Prostate gland (tissue), 2 donors: ENCODE results near the gene SH3BGR.

Experiments used
- CTCF ChIP-seq, 4 experiments: fragments of 200-600 bp in 2 of 4; fragments of 450-650 bp in 2 of 4; sonication (generic) in 2 of 4; IDR thresholded peaks; 1 replicate in 3 of 4; 2 replicates in 1 of 4; pipeline ENCODE4 v1.5.1; 2016 to 2019; ENCODE audit warnings: antibody characterized with exemption in 4 of 4, mild to moderate bottlenecking in 2 of 4, moderate library complexity in 2 of 4
- POLR2A ChIP-seq: fragments of 450-650 bp; IDR thresholded peaks from one replicate; pipeline ENCODE4 v1.6.1; 2016; ENCODE audit warnings: antibody characterized with exemption, mild to moderate bottlenecking
- POLR2AphosphoS5 ChIP-seq: sonication (generic); formaldehyde crosslinking; IDR thresholded peaks from one replicate; pipeline ENCODE4 v1.6.1; 2017; ENCODE audit warnings: antibody characterized with exemption

GRCh38 chr21:39430457-39430856, 21.3 kb upstream of the SH3BGR start:
- TF ChIP-seq CTCF (IDR thresholded peaks at IDR 0.05) (no peak), POLR2A (no peak), POLR2AphosphoS5 (no peak)
